ENCODE results near the gene CPLANE2. TPM values are rescaled to one million over a fixed set of nuclear protein-coding genes. Genes with fewer than 3 reads are reported as not detected.

CPLANE2 gene
- polyA plus RNA-seq, 1 donor from 2014 or later: 5.7 TPM

DNA sequence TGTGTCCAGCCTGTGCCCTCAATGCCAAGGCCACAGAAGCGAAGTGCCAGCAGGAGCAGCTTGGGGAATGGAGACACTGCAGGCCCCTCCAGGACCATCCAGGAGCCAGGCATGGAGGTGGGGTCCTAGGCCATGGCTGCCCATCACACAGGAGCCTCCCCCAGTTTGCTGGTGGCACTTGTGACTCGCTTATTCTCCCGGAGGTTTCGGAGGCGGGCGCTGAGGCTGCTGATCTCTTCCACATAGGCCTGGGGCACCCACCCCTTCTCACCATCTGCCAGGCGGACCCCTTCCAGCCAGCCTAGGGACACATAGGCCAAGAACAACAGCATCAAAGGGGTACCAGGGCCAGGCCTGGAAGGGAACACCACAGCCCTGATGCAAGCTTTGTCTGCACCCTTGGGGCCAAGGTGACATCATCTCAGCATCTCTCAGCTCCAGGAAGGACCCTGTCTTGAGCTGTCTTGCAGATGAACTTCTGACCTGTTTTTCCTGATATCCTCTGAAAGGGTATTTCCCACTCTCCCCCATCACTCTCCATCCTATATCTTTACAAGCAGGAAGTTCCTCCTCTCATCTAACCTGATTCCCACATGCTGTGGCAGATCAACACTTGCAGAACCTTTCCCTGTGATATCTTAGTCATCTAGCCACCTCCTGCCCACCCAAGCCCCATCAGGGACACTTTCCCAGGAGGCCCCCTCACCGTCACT lies 38.4 kb downstream of the CPLANE2 start:
- Histone ChIP-seq H3K27me3 (ENCODE audit: insufficient read depth, low read depth, low read length) (no peaks in the 10 kb centered on the region), H4K20me1 (ENCODE audit: insufficient read depth) (no peaks in the 10 kb centered on the region), H3K9me3 (ENCODE audit: low read length) (no peaks in the 10 kb centered on the region), H3F3A (ENCODE audit: insufficient read depth, low read length, poor library complexity, severe bottlenecking) (no peaks in the 10 kb centered on the region), H3K36me3 (ENCODE audit: insufficient read depth, low read length) (no peaks in the 10 kb centered on the region), H3K9me2 (ENCODE audit: insufficient read depth, low read length) (no peaks in the 10 kb centered on the region), H3K4me2 (ENCODE audit: low read length) (no peak overlapping the region), H3K4me3 (ENCODE audit: low read length) (no peak overlapping the region), H3K9ac (ENCODE audit: low read length) (no peak overlapping the region), H3K79me2 (replicated peaks; ENCODE audit: insufficient read depth, low read length) (no peaks in the 10 kb centered on the region), H2AFZ (ENCODE audit: low read depth, low read length) (no peak overlapping the region), H3K27ac (ENCODE audit: low read length) (no peak overlapping the region)
- TF ChIP-seq, protein P1, sequence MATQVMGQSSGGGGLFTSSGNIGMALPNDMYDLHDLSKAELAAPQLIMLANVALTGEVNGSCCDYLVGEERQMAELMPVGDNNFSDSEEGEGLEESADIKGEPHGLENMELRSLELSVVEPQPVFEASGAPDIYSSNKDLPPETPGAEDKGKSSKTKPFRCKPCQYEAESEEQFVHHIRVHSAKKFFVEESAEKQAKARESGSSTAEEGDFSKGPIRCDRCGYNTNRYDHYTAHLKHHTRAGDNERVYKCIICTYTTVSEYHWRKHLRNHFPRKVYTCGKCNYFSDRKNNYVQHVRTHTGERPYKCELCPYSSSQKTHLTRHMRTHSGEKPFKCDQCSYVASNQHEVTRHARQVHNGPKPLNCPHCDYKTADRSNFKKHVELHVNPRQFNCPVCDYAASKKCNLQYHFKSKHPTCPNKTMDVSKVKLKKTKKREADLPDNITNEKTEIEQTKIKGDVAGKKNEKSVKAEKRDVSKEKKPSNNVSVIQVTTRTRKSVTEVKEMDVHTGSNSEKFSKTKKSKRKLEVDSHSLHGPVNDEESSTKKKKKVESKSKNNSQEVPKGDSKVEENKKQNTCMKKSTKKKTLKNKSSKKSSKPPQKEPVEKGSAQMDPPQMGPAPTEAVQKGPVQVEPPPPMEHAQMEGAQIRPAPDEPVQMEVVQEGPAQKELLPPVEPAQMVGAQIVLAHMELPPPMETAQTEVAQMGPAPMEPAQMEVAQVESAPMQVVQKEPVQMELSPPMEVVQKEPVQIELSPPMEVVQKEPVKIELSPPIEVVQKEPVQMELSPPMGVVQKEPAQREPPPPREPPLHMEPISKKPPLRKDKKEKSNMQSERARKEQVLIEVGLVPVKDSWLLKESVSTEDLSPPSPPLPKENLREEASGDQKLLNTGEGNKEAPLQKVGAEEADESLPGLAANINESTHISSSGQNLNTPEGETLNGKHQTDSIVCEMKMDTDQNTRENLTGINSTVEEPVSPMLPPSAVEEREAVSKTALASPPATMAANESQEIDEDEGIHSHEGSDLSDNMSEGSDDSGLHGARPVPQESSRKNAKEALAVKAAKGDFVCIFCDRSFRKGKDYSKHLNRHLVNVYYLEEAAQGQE (IDR thresholded peaks at IDR 0.05; ENCODE audit: borderline replicate concordance): no peak
- TF ChIP-seq MXI1 (conservative IDR thresholded peaks at IDR 0.05; ENCODE audit: poor library complexity, severe bottlenecking) (no peak), EZH2 (IDR thresholded peaks at IDR 0.05; ENCODE audit: borderline replicate concordance, insufficient read depth, low read length, poor library complexity, severe bottlenecking) (no peak), POLR2AphosphoS5 (IDR thresholded peaks at IDR 0.05) (no peak), SMC3 (conservative IDR thresholded peaks at IDR 0.05; ENCODE audit: poor library complexity) (no peak), TAF1 (IDR thresholded peaks at IDR 0.05; ENCODE audit: low read depth) (no peak), CTCF (IDR thresholded peaks at IDR 0.05; ENCODE audit: poor library complexity, severe bottlenecking) (no peak), RAD21 (conservative IDR thresholded peaks at IDR 0.05) (no peak), EP300 (conservative IDR thresholded peaks at IDR 0.05; ENCODE audit: poor library complexity, severe bottlenecking) (no peak)

GRCh38 chr1:16196874-16197273 lies 40.1 kb downstream of the CPLANE2 start:
- H4K20me1 ChIP-seq (ENCODE audit: insufficient read depth): no peaks in the 10 kb centered on the region

More at GRCh38 chr1:16196874-16197273, 40.1 kb downstream of the CPLANE2 start:
- Histone ChIP-seq H3K4me2 (ENCODE audit: low read length) (no peak overlapping the region), H3K27ac (ENCODE audit: low read length) (no peak overlapping the region), H3K27me3 (ENCODE audit: insufficient read depth, low read depth, low read length) (no peaks in the 10 kb centered on the region), H3K36me3 (ENCODE audit: insufficient read depth, low read length) (no peaks in the 10 kb centered on the region), H3K9me3 (ENCODE audit: low read length) (no peaks in the 10 kb centered on the region), H2AFZ (ENCODE audit: low read depth, low read length) (no peak overlapping the region), H3K9ac (ENCODE audit: low read length) (no peak overlapping the region), H3K4me3 (ENCODE audit: low read length) (no peak overlapping the region), H3F3A (ENCODE audit: insufficient read depth, low read length, poor library complexity, severe bottlenecking) (no peaks in the 10 kb centered on the region), H3K79me2 (replicated peaks; ENCODE audit: insufficient read depth, low read length) (no peaks in the 10 kb centered on the region), H3K9me2 (ENCODE audit: insufficient read depth, low read length) (no peaks in the 10 kb centered on the region)
- TF ChIP-seq EP300 (conservative IDR thresholded peaks at IDR 0.05; ENCODE audit: poor library complexity, severe bottlenecking) (no peak), POLR2AphosphoS5 (IDR thresholded peaks at IDR 0.05) (no peak), SMC3 (conservative IDR thresholded peaks at IDR 0.05; ENCODE audit: poor library complexity) (no peak), CTCF (IDR thresholded peaks at IDR 0.05; ENCODE audit: poor library complexity, severe bottlenecking) (no peak), EZH2 (IDR thresholded peaks at IDR 0.05; ENCODE audit: borderline replicate concordance, insufficient read depth, low read length, poor library complexity, severe bottlenecking) (no peak), MXI1 (conservative IDR thresholded peaks at IDR 0.05; ENCODE audit: poor library complexity, severe bottlenecking) (no peak), RAD21 (conservative IDR thresholded peaks at IDR 0.05) (no peak), TAF1 (IDR thresholded peaks at IDR 0.05; ENCODE audit: low read depth) (no peak)
- TF ChIP-seq, protein P1 (IDR thresholded peaks at IDR 0.05; ENCODE audit: borderline replicate concordance): no peak
